Measurements from ENCODE around the gene ASTL. TPM values are rescaled to one million over a fixed set of nuclear protein-coding genes. Genes with fewer than 3 reads are reported as not detected.
A peak's percentile ranks its signal among the peaks of the same experiment; 100 is the strongest.

ASTL gene
- total RNA-seq, 1 donor from 2014 or later = not detected

- TF ChIP-seq CTCF (IDR thresholded peaks at IDR 0.05; ENCODE audit: insufficient read depth, low read length, severe bottlenecking) = no peak
- no peak for FAIRE-seq
- Histone ChIP-seq H3K36me3 (ENCODE audit: control insufficient read depth, insufficient read depth, low read length) (no peaks in the 10 kb centered on the region), H3K27me3 (ENCODE audit: control insufficient read depth, insufficient read depth, low read length) (no peaks in the 10 kb centered on the region), H3K4me3 (ENCODE audit: low read depth, low read length) (no peak overlapping the region)
- DNase-seq (ENCODE audit: low read depth) = no peak
Measured at GRCh38 chr2:96102596-96103186, 35.6 kb downstream of the ASTL start.

GRCh38 chr2:96100893-96101304, 37.4 kb downstream of the ASTL start:
- Histone ChIP-seq H3K36me3 (ENCODE audit: control insufficient read depth, insufficient read depth, low read length) (no peaks in the 10 kb centered on the region), H3K4me3 (ENCODE audit: low read depth, low read length) (no peak overlapping the region), H3K27me3 (ENCODE audit: control insufficient read depth, insufficient read depth, low read length) (no peaks in the 10 kb centered on the region)
- no peak for FAIRE-seq
- DNase-seq (ENCODE audit: low read depth) = no peak
- TF ChIP-seq CTCF (IDR thresholded peaks at IDR 0.05; ENCODE audit: insufficient read depth, low read length, severe bottlenecking) = no peak

- DNase-seq (ENCODE audit: low read depth) = peak; percentile 59
- H3K36me3 ChIP-seq (ENCODE audit: control insufficient read depth, insufficient read depth, low read length) = no peaks in the 10 kb centered on the region
- FAIRE-seq = no peak
Measured at GRCh38 chr2:96099861-96100798, 38.2 kb downstream of the ASTL start.

GRCh38 chr2:96098900-96099590, 39.3 kb downstream of the ASTL start:
- Histone ChIP-seq H3K27me3 (ENCODE audit: control insufficient read depth, insufficient read depth, low read length) (no peaks in the 10 kb centered on the region), H3K4me3 (ENCODE audit: low read depth, low read length) (no peak overlapping the region), H3K36me3 (ENCODE audit: control insufficient read depth, insufficient read depth, low read length) (no peaks in the 10 kb centered on the region)
- no peak for TF ChIP-seq CTCF (IDR thresholded peaks at IDR 0.05; ENCODE audit: insufficient read depth, low read length, severe bottlenecking)
- DNase-seq (ENCODE audit: low read depth) (no peak), FAIRE-seq (no peak)

More at GRCh38 chr2:96099861-96100798, 38.2 kb downstream of the ASTL start:
- H3K4me3 ChIP-seq (ENCODE audit: low read depth, low read length) = no peak overlapping the region
- no peak for TF ChIP-seq CTCF (IDR thresholded peaks at IDR 0.05; ENCODE audit: insufficient read depth, low read length, severe bottlenecking)
- no peaks in the 10 kb centered on the region for H3K27me3 ChIP-seq (ENCODE audit: control insufficient read depth, insufficient read depth, low read length)

GRCh38 chr2:96097951-96098823, 40.1 kb downstream of the ASTL start:
- Histone ChIP-seq H3K4me3 (ENCODE audit: low read depth, low read length) (no peak overlapping the region), H3K27me3 (ENCODE audit: control insufficient read depth, insufficient read depth, low read length) (peaks cover 3% of the 10 kb centered on the region), H3K36me3 (ENCODE audit: control insufficient read depth, insufficient read depth, low read length) (no peaks in the 10 kb centered on the region)
- DNase-seq (ENCODE audit: low read depth) (no peak), FAIRE-seq (no peak)
- no peak for TF ChIP-seq CTCF (IDR thresholded peaks at IDR 0.05; ENCODE audit: insufficient read depth, low read length, severe bottlenecking)

Measured in bronchial epithelial cell (primary cell).